ENCODE results near the gene MAT1A. TPM values are rescaled to one million over a fixed set of nuclear protein-coding genes. Genes with fewer than 3 reads are reported as not detected.
"Not testable (repeated sequence)": the region's sequence is repeated elsewhere in the genome, so short reads cannot be mapped to it uniquely, and the experiment has no call there.

The MAT1A gene
- polyA plus RNA-seq, 4 donors = 0.87 to 2.1 (median 0.94) TPM

GRCh38 chr10:80234331-80235235 lies 54.9 kb downstream of the MAT1A start:
- not testable (repeated sequence) for DNase-seq (ENCODE audit: low read depth in 4 of 4, low spot score in 2 of 4)

- DNase-seq (ENCODE audit: low read depth in 4 of 4, low spot score in 2 of 4) = not testable (repeated sequence)
These were observed 55.6 kb downstream of the MAT1A start for GRCh38 chr10:80233871-80234270.

GRCh38 chr10:80226723-80227122 lies 62.7 kb downstream of the MAT1A start:
- not testable (repeated sequence) for DNase-seq (ENCODE audit: low read depth in 4 of 4, low spot score in 2 of 4)

GRCh38 chr10:80223031-80223419 lies 66.4 kb downstream of the MAT1A start:
- not testable (repeated sequence) for DNase-seq (ENCODE audit: low read depth in 4 of 4, low spot score in 2 of 4)

Other genes starting within 250 kb of the MAT1A start
- gene TMEM254, start 211.0 kb downstream of the MAT1A start, polyA plus RNA-seq (ENCODE audit: insufficient read length in 4 of 4) = 10 to 100 TPM; 49.6 to 62.5 (median 56.5) TPM
- 10 to 100 TPM; 15.2 to 34.7 (median 26.6) TPM for gene PLAC9, start 156.9 kb downstream of the MAT1A start, polyA plus RNA-seq (ENCODE audit: insufficient read length in 4 of 4)
- gene ANXA11, start 84.1 kb downstream of the MAT1A start, polyA plus RNA-seq (ENCODE audit: insufficient read length in 4 of 4) = 100 to 1,000 TPM; 119 to 153 (median 135) TPM
- gene DYDC1, start 67.1 kb upstream of the MAT1A start, polyA plus RNA-seq (ENCODE audit: insufficient read length in 4 of 4) = under 1 TPM in 2 of 4 donors, not detected in 2; 0.17 to 0.76 TPM
- 1 to 10 TPM; 1.4 to 2.7 (median 1.6) TPM for gene DYDC2, start 67.1 kb upstream of the MAT1A start, polyA plus RNA-seq (ENCODE audit: insufficient read length in 4 of 4)
- gene PRXL2A, start 118.9 kb upstream of the MAT1A start, polyA plus RNA-seq (ENCODE audit: insufficient read length in 4 of 4) = 100 to 1,000 TPM; 110 to 132 (median 122) TPM
- gene TSPAN14, start 164.7 kb upstream of the MAT1A start, polyA plus RNA-seq (ENCODE audit: insufficient read length in 4 of 4) = 10 to 100 TPM; 78.7 to 98.0 (median 91.3) TPM
- gene SH2D4B, start 248.2 kb upstream of the MAT1A start, polyA plus RNA-seq (ENCODE audit: insufficient read length in 4 of 4) = under 1 TPM; 0.08 to 0.14 (median 0.11) TPM